Activated gamma-delta T cell (primary cell): ENCODE results near the gene LINGO4.
"Not testable (repeated sequence)": the region's sequence is repeated elsewhere in the genome, so short reads cannot be mapped to it uniquely, and the experiment has no call there.

Experiments
- DNase-seq: peaks from one replicate; lab custom pipeline; 2025; lab: John Stamatoyannopoulos, UW

LINGO4 gene

GRCh38 chr1:151780736-151781135 is 24.5 kb downstream of the LINGO4 start:
- DNase-seq, result not testable (repeated sequence)

GRCh38 chr1:151779852-151780251 is 25.4 kb downstream of the LINGO4 start:
- no peak for DNase-seq

DNA sequence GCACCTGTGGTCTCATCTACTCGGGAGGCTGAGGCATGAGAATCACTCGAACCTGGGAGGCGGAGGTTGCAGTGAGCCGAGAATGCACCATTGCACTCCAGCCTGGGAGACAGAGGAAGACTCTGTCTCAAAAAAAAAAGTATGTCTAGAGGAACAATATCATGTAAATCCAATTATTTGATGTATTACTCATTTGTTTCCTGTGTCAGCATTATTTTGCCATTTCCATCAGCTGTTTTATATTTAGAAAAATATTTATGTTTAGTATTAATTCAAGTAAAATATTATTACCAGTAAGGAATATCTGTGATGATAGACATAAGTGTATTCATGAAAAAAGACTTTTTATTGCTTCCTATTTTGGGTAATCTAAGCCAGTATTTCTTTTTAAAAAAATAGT is 27.9 kb downstream of the LINGO4 start:
- DNase-seq, result no peak

DNA sequence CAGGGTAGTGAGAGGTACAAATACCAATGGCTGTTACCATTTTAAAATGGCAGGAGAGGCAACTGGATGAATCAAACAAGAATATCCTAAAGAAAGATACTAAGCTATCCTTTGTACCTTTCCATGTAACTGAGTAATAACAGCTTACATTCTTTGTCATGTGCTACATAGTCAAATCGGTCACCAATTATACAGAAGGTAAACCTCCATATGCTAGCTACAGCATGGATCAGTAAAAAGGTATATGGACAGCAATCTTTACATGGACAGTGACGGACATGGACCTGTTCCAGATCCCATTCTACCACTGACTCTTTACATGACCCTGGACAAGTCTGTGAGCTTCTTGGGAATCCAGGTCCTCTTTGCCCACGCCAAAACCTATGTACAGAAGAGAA is 28.6 kb downstream of the LINGO4 start:
- no peak for DNase-seq

DNA sequence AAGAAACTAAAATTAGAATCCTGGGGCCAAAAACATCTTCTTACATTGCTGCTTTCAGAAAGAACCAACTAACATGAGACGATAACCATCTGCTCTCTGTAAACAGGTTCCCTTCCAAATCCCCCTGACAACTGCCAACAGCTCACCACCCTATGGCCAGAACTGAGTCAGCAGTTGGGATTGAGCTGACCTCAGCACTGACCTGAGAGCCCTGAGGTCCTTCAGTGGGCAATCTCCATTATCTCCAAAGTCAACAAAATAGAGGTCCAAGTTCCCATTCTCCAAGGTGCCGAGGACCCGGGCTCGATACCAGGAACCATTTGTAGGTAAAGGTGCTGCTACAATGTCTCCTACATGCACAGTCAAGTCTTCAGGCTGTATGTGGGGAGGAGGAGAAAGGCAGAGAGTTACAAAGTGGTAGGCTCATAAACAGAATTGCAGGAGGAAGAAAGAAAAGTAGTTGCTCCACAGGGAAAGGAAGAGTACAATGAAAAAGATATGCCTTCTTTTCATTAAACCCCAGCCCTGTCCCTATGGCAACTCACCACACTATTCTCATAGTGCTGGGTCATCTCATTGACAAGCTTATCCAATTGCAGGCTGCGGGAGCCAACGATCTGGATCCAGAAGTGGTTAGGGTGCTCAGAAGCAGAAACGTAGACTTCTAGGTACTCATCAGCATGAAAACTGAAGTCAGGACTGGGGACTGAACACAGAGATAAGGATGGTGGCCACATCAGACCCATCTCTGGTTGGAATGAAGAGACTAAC is 29.1 kb downstream of the LINGO4 start:
- DNase-seq, result no peak

- no peak for DNase-seq
Observed at GRCh38 chr1:151774256-151774922, 30.8 kb downstream of the LINGO4 start.

GRCh38 chr1:151773702-151774101 is 31.5 kb downstream of the LINGO4 start:
- DNase-seq, result no peak

GRCh38 chr1:151769270-151769669 is 35.9 kb downstream of the LINGO4 start:
- DNase-seq, result not testable (repeated sequence)

- not testable (repeated sequence) for DNase-seq
Observed at GRCh38 chr1:151768351-151769066, 36.7 kb downstream of the LINGO4 start.

DNA sequence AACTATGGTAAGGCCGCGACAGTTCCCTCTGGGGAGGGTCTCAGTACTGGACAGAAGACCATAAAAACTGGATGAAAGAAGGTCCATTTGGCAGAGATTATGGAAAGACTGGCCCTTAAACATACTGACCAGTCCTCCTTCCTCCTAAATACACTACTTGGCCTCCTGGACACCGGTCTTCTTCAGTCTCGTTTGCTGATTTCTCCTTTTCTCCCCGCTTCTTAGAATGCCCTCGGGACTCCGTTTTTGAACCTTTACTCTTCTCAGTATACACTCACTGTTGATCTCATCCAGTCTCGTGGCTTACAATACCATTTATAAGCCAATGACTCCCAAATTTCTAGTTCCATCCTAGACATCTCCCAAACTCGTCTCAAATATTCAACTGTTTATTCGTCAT is 41.2 kb downstream of the LINGO4 start:
- no peak for DNase-seq

- DNase-seq, result peak; percentile 74
Observed at GRCh38 chr1:151762941-151763921, 42.0 kb downstream of the LINGO4 start, which contains the start of gene MRPL9. TSS of gene MRPL9 (minus strand) at chr1:151763496. CDS start at chr1:151763479, 17 bp downstream.

GRCh38 chr1:151760597-151761385 is 44.4 kb downstream of the LINGO4 start:
- DNase-seq, result no peak

DNA sequence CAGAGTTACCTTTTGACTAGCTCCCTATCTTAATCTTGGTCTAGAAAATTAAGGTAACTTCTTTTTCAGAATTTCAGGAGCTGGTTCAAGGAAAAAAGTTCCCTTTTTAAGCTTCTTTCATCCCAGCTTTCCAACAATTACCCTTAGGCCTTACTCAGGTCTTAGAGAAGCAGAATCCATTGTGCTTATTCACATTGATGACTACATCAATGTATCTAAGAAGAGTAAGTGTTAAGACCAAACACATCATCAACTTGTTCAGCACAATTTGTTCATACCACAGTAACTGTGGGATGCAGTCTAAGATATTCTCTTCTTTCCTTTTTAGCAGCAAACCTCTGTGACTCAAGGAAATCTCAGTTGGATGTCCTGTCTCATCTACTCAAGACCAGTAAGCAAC is 46.0 kb downstream of the LINGO4 start:
- no peak for DNase-seq

GRCh38 chr1:151756291-151756690 is 48.9 kb downstream of the LINGO4 start:
- no peak for DNase-seq
